Liver (tissue), 9 donors: Measurements from ENCODE around the gene SNUPN. TPM values are rescaled to one million over a fixed set of nuclear protein-coding genes. Genes with fewer than 3 reads are reported as not detected.

Source experiments
- DNase-seq: peaks from one replicate; pipeline ENCODE4 v3.0.0-alpha.2; 2017; ENCODE audit warnings: low spot score
- H3K27ac ChIP-seq, 2 donors: one replicate each; pipeline ENCODE4 v1.7.0; 2013; ENCODE audit warnings: inconsistent platforms in 2 of 2, low read length in 2 of 2, control low read depth in 1 of 2, low read depth in 1 of 2, mild to moderate bottlenecking in 1 of 2
- H3K27me3 ChIP-seq, 4 donors: one replicate each; pipeline versions ENCODE4 v1.6.1 to v1.7.0; 2013; ENCODE audit warnings: low read length in 3 of 4, inconsistent platforms in 1 of 4, mild to moderate bottlenecking in 1 of 4, moderate library complexity in 1 of 4; ENCODE audit not compliant: control insufficient read depth in 4 of 4, insufficient read depth in 4 of 4
- H3K36me3 ChIP-seq, 4 donors: one replicate each; pipeline versions ENCODE4 v1.6.1 to v1.7.0; 2013; ENCODE audit warnings: low read length in 3 of 4, mild to moderate bottlenecking in 3 of 4, low read depth in 1 of 4, moderate library complexity in 1 of 4; ENCODE audit not compliant: control insufficient read depth in 4 of 4, insufficient read depth in 3 of 4
- H3K4me1 ChIP-seq, 4 donors: one replicate each; pipeline versions ENCODE4 v1.6.1 to v1.7.0; 2013; ENCODE audit warnings: low read length in 3 of 4, mild to moderate bottlenecking in 3 of 4, moderate library complexity in 1 of 4; ENCODE audit not compliant: control insufficient read depth in 4 of 4, insufficient read depth in 4 of 4
- H3K4me3 ChIP-seq, 3 donors: one replicate each; pipeline versions ENCODE4 v1.6.1 to v1.7.0; 2013; ENCODE audit warnings: low read length in 3 of 3, control low read depth in 1 of 3, low read depth in 1 of 3, mild to moderate bottlenecking in 1 of 3
- H3K9ac ChIP-seq, 2 donors: one replicate each; pipeline ENCODE4 v1.7.0; 2013; ENCODE audit warnings: low read length in 2 of 2, mild to moderate bottlenecking in 2 of 2, moderate library complexity in 2 of 2, control low read depth in 1 of 2, low read depth in 1 of 2
- H3K9me3 ChIP-seq, 4 donors: one replicate each; pipeline versions ENCODE4 v1.6.1 to v1.7.0; 2013; ENCODE audit warnings: low read length in 3 of 4; ENCODE audit not compliant: control insufficient read depth in 4 of 4
- EGR1 ChIP-seq, 2 donors: IDR thresholded peaks; 2 replicates each; pipeline ENCODE4 v1.6.1; 2016 to 2018; ENCODE audit warnings: antibody characterized with exemption in 2 of 2, low read depth in 2 of 2
- FOXA1 ChIP-seq: IDR thresholded peaks from 2 replicates; pipeline ENCODE4 v1.6.1; 2016; ENCODE audit warnings: antibody characterized with exemption
- FOXA2 ChIP-seq: IDR thresholded peaks from 2 replicates; pipeline ENCODE4 v1.6.1; 2016; ENCODE audit warnings: antibody characterized with exemption
- GABPA ChIP-seq, 2 donors: IDR thresholded peaks in 1 of 2; conservative IDR thresholded peaks in 1 of 2; 2 replicates each; pipeline ENCODE4 v1.6.1; 2016; ENCODE audit warnings: antibody characterized with exemption in 2 of 2, mild to moderate bottlenecking in 1 of 2, moderate library complexity in 1 of 2
- HNF4A ChIP-seq, 2 donors: conservative IDR thresholded peaks; 2 replicates each; pipeline ENCODE4 v1.6.1; 2016; ENCODE audit warnings: antibody characterized with exemption in 2 of 2, mild to moderate bottlenecking in 2 of 2
- HNF4G ChIP-seq: IDR thresholded peaks from 2 replicates; pipeline ENCODE4 v1.6.1; 2016; ENCODE audit warnings: antibody characterized with exemption
- JUND ChIP-seq, 2 donors: IDR thresholded peaks; 2 replicates each; pipeline ENCODE4 v1.6.1; 2016; ENCODE audit warnings: antibody characterized with exemption in 2 of 2
- RAD21 ChIP-seq, 2 donors: IDR thresholded peaks; 2 replicates each; pipeline ENCODE4 v1.6.1; 2016; ENCODE audit warnings: antibody characterized with exemption in 2 of 2, mild to moderate bottlenecking in 2 of 2
- RXRA ChIP-seq, 2 donors: IDR thresholded peaks; 2 replicates each; pipeline ENCODE4 v1.6.1; 2017 to 2018; ENCODE audit warnings: antibody characterized with exemption in 2 of 2, mild to moderate bottlenecking in 1 of 2
- SP1 ChIP-seq: IDR thresholded peaks from 2 replicates; pipeline ENCODE4 v1.6.1; 2018; ENCODE audit warnings: antibody characterized with exemption, mild to moderate bottlenecking
- TAF1 ChIP-seq: conservative IDR thresholded peaks from 2 replicates; pipeline ENCODE4 v1.6.1; 2016; ENCODE audit warnings: antibody characterized with exemption, mild to moderate bottlenecking
- YY1 ChIP-seq: IDR thresholded peaks from 2 replicates; pipeline ENCODE4 v1.6.1; 2016; ENCODE audit warnings: antibody characterized with exemption, mild to moderate bottlenecking
- WGBS: extraction: QIAGEN DNeasy Blood & Tissue Kit; methylation state at CpG from one replicate; pipeline ENCODE4 v1.1.7; 2013; 5-methylcytosine and 5-hydroxymethylcytosine counted together
- polyA plus RNA-seq, 2 donors: library from polyadenylated mRNA; stranded (reverse) in 1 of 2; unstranded in 1 of 2; fragments of 200-250 nt in 1 of 2; fragments of >200 nt in 1 of 2; fragmentation: Nextera tagmentation in 1 of 2; extraction: Ambion mirVana in 1 of 2; gene quantifications; one replicate each; pipeline versions ENCODE4 v1.2.1 to v1.2.3, GENCODE V29; 2013 to 2015
- total RNA-seq, 2 donors: library from RNA; depleted of rRNA; stranded (reverse); fragments of >200 nt; gene quantifications; one replicate each; pipeline ENCODE4 v1.2.3, GENCODE V29; 2014
- TF ChIP-seq, protein P1 (sequence below): fragments of 150-350 bp; IDR thresholded peaks from 2 replicates; pipeline ENCODE4 v1.5.1; 2017; ENCODE audit warnings: improper control_type of control experiment, low read depth, low read length; ENCODE audit not compliant: missing input control
- TF ChIP-seq, protein P2 (sequence below): IDR thresholded peaks from 2 replicates; pipeline ENCODE4 v1.6.1; 2016; ENCODE audit warnings: antibody characterized with exemption
- TF ChIP-seq, protein P3 (sequence below): IDR thresholded peaks from 2 replicates; pipeline ENCODE4 v1.6.1; 2016; ENCODE audit warnings: antibody characterized with exemption, mild to moderate bottlenecking
- TF ChIP-seq, protein P4 (sequence below): IDR thresholded peaks from 2 replicates; pipeline ENCODE4 v1.6.1; 2016; ENCODE audit warnings: antibody characterized with exemption
- donor health status: healthy.
- donor health status: healthy.
- donor health status: healthy.
- donor health status: healthy.
- donor health status: healthy.

SNUPN gene
- total and polyA plus RNA-seq, 4 donors = 7.8 to 13.2 (median 12.1) TPM

DNA sequence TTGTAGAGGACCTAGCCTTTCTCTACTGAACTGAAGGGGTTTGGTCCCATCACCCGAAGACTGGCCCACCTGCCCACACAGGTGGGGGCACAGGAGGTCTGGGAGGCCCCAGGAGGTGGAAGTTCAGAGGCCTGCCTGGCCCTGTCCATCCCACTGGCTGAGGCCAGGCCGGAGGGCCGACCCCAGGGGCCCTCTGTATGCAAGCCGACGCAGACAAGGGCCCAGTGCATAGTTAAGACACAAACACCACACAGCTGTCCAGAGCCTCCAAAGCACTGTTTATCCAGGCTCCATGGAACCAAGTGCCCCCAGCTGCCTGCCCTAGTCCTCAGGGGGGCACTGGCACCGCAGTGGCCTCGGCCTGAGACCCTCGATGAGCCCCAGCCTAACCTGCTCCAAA is 48.8 kb upstream of the SNUPN start:
- Histone ChIP-seq H3K9ac (no peak overlapping the region), H3K27ac (no peak overlapping the region), H3K27me3 (no peaks in the 10 kb centered on the region), H3K4me3 (no peak overlapping the region), H3K9me3 (no peaks in the 10 kb centered on the region), H3K4me1 (peaks cover 0 to 2% (median 0%) of the 10 kb centered on the region in 4 donors), H3K36me3 (no peaks in the 10 kb centered on the region)
- WGBS = 86% methylated on average over 8 of the region's 8 CpGs
- DNase-seq = no peak
- TF ChIP-seq, protein P1, sequence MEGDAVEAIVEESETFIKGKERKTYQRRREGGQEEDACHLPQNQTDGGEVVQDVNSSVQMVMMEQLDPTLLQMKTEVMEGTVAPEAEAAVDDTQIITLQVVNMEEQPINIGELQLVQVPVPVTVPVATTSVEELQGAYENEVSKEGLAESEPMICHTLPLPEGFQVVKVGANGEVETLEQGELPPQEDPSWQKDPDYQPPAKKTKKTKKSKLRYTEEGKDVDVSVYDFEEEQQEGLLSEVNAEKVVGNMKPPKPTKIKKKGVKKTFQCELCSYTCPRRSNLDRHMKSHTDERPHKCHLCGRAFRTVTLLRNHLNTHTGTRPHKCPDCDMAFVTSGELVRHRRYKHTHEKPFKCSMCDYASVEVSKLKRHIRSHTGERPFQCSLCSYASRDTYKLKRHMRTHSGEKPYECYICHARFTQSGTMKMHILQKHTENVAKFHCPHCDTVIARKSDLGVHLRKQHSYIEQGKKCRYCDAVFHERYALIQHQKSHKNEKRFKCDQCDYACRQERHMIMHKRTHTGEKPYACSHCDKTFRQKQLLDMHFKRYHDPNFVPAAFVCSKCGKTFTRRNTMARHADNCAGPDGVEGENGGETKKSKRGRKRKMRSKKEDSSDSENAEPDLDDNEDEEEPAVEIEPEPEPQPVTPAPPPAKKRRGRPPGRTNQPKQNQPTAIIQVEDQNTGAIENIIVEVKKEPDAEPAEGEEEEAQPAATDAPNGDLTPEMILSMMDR = no peak
- TF ChIP-seq, protein P2, sequence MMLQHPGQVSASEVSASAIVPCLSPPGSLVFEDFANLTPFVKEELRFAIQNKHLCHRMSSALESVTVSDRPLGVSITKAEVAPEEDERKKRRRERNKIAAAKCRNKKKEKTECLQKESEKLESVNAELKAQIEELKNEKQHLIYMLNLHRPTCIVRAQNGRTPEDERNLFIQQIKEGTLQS = no peak
- TF ChIP-seq, protein P3, sequence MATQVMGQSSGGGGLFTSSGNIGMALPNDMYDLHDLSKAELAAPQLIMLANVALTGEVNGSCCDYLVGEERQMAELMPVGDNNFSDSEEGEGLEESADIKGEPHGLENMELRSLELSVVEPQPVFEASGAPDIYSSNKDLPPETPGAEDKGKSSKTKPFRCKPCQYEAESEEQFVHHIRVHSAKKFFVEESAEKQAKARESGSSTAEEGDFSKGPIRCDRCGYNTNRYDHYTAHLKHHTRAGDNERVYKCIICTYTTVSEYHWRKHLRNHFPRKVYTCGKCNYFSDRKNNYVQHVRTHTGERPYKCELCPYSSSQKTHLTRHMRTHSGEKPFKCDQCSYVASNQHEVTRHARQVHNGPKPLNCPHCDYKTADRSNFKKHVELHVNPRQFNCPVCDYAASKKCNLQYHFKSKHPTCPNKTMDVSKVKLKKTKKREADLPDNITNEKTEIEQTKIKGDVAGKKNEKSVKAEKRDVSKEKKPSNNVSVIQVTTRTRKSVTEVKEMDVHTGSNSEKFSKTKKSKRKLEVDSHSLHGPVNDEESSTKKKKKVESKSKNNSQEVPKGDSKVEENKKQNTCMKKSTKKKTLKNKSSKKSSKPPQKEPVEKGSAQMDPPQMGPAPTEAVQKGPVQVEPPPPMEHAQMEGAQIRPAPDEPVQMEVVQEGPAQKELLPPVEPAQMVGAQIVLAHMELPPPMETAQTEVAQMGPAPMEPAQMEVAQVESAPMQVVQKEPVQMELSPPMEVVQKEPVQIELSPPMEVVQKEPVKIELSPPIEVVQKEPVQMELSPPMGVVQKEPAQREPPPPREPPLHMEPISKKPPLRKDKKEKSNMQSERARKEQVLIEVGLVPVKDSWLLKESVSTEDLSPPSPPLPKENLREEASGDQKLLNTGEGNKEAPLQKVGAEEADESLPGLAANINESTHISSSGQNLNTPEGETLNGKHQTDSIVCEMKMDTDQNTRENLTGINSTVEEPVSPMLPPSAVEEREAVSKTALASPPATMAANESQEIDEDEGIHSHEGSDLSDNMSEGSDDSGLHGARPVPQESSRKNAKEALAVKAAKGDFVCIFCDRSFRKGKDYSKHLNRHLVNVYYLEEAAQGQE = no peak
- TF ChIP-seq JUND (IDR thresholded peaks at IDR 0.05) (no peak), FOXA1 (no peak), RAD21 (IDR thresholded peaks at IDR 0.05) (no peak), RXRA (IDR thresholded peaks at IDR 0.05) (no peak), YY1 (no peak)

DNA sequence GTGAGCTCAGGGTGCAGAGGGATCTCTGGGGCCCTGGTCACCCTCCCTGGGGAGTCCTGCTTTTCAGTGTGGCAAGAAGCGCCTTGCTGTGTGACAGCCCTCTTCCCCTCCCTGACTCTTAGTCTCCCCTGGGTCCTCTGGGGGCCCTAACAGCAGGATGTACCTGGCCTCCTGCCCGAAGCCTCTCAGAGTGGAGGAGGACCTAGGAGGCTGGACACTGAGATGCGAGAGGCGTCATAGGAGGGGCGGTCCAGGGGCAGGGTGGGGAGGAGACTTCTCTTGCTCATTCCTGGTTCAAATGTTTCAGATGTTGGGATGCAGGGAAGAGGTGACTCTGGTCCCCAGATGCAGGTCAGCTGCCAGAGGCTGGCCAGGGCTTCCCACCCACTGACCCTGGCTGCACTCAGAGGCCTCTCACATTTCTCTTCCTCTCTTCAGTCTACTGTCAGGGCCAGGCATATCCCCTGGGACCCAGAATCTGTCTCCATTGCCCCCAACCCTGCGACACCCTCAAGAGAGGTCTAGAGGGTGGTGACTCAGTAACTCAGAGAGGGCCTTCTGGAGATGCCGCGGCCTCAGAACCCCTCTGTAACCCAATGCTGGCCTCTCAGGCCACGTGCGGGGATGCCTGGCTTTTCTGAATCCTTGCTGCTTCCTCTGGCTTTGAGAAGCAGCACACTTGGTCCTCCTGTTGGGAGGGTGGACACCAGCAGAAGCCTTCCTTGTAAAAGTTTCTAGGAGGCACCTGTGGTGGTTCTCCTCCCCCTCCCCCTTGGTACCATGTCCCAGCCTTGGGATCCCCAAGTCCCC is 48.1 kb upstream of the SNUPN start:
- H3K4me3 ChIP-seq = no peak overlapping the region
- no peaks in the 10 kb centered on the region for H3K36me3 ChIP-seq
- 90% methylated on average over 10 of the region's 10 CpGs for WGBS
- H3K9me3 ChIP-seq = no peaks in the 10 kb centered on the region
- no peaks in the 10 kb centered on the region for H3K27me3 ChIP-seq
- DNase-seq = no peak
- peaks cover 0 to 2% (median 0%) of the 10 kb centered on the region in 4 donors for H3K4me1 ChIP-seq
- TF ChIP-seq HNF4A (conservative IDR thresholded peaks at IDR 0.05) (no peak), HNF4G (no peak), RAD21 (IDR thresholded peaks at IDR 0.05) (no peak), FOXA2 (no peak), FOXA1 (no peak), TAF1 (no peak), JUND (IDR thresholded peaks at IDR 0.05) (no peak), RXRA (IDR thresholded peaks at IDR 0.05) (no peak), YY1 (no peak), EGR1 (IDR thresholded peaks at IDR 0.05; ENCODE audit: low read depth in 2 of 2) (no peak), SP1 (no peak), GABPA (IDR thresholded peaks at IDR 0.05 in 1 of 2, conservative IDR thresholded peaks at IDR 0.05 in 1 of 2) (no peak)
- TF ChIP-seq, protein P1 = no peak
- TF ChIP-seq, protein P4, sequence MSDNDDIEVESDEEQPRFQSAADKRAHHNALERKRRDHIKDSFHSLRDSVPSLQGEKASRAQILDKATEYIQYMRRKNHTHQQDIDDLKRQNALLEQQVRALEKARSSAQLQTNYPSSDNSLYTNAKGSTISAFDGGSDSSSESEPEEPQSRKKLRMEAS = no peak
- TF ChIP-seq, protein P3 = no peak
- H3K9ac ChIP-seq = no peak overlapping the region
- no peak overlapping the region for H3K27ac ChIP-seq
